ENCODE measurements around the gene ADAMTSL5. TPM values are rescaled to one million over a fixed set of nuclear protein-coding genes. Genes with fewer than 3 reads are reported as not detected.

Gene ADAMTSL5
- total and polyA plus RNA-seq, 9 of the 15 experiments (the other 6 are each of a cell fraction or from before 2014, with no cell fraction given) = 1.0 to 11.6 (median 4.1) TPM

- no peak for TF ChIP-seq SMARCA5 (IDR thresholded peaks at IDR 0.05)
- TF ChIP-seq RBFOX2 (IDR thresholded peaks at IDR 0.05; ENCODE audit: low read depth, low read length) = peak; percentile 19; the same call in 1 of the 2 replicates
- no peak for TF ChIP-seq PTTG1 (tag; IDR thresholded peaks at IDR 0.05; ENCODE audit: low read depth)
- TF ChIP-seq ZNF3 (CRISPR knock-in tag; IDR thresholded peaks at IDR 0.05) = no peak
- TF ChIP-seq ZBTB7A (IDR thresholded peaks at IDR 0.05; ENCODE audit: borderline replicate concordance, control insufficient read depth, low read depth, low read length) = peak; percentile 48; the same call in 1 of the 2 replicates
- TF ChIP-seq RAD21 (CRISPR knock-in tag; conservative IDR thresholded peaks at IDR 0.05 in 1 of 2, IDR thresholded peaks at IDR 0.05 in 1 of 2) = 0 out of 4 replicates have a peak, but pooled peaks of 1 of the 2 experiments have one; percentile 7
- no peak for TF ChIP-seq E2F1 (CRISPR knock-in tag; IDR thresholded peaks at IDR 0.05)
- peak; percentile 15 for TF ChIP-seq POLR2A (conservative IDR thresholded peaks at IDR 0.05)
- TF ChIP-seq ATF1 (CRISPR knock-in tag; IDR thresholded peaks at IDR 0.05) = no peak
- no peak for TF ChIP-seq ATF1 (tag; IDR thresholded peaks at IDR 0.05)
- no peak for TF ChIP-seq MAFG (tag; conservative IDR thresholded peaks at IDR 0.05)
Measured at GRCh38 chr19:1471515-1472160, 41.2 kb downstream of the ADAMTSL5 start (continued).
